ENCODE results near the gene HSP90AA1. TPM values are rescaled to one million over a fixed set of nuclear protein-coding genes. Genes with fewer than 3 reads are reported as not detected.

Gene HSP90AA1
- total and polyA plus RNA-seq, 5 donors from 2014 or later: 331 to 653 (median 388) TPM

GRCh38 chr14:102090713-102091112, 3.9 kb upstream of the HSP90AA1 start:
- Mint-ChIP-seq H3K27ac (peak overlapping the region in 2 of 3 donors; percentile 67 to 94), H3K36me3 (peaks cover 7% of the 10 kb centered on the region), H3K9me3 (peaks cover 0 to 4% (median 0%) of the 10 kb centered on the region in 7 donors), H3K27me3 (no peaks in the 10 kb centered on the region), H3K4me3 (peak overlapping the region in 3 of 4 donors; percentile 39 to 100 (median 99)), H3K4me1 (peaks cover 6 to 33% (median 20%) of the 10 kb centered on the region in 4 donors)
- H3K4me1 ChIP-seq (ENCODE audit: control insufficient read depth, insufficient read depth, low read length, poor library complexity, severe bottlenecking): peaks cover 15% of the 10 kb centered on the region
- ATAC-seq (ENCODE audit: low read depth in 2 of 2) (no peak), DNase-seq (no peak)
- no peak overlapping the region for H3K27ac ChIP-seq (ENCODE audit: insufficient read depth, low read length, poor library complexity, severe bottlenecking)
- H3K27me3 ChIP-seq (ENCODE audit: control insufficient read depth, insufficient read depth, low read length): no peaks in the 10 kb centered on the region
- no peaks in the 10 kb centered on the region for H3K9me3 ChIP-seq (ENCODE audit: control insufficient read depth in 2 of 2, low read length in 2 of 2)
- H3K4me3 ChIP-seq (ENCODE audit: low read depth, low read length): no peak overlapping the region
- H3K36me3 ChIP-seq (ENCODE audit: control insufficient read depth, insufficient read depth, low read length): no peaks in the 10 kb centered on the region

GRCh38 chr14:102089621-102090343, 2.9 kb upstream of the HSP90AA1 start:
- Mint-ChIP-seq H3K9me3 (peaks cover 0 to 4% (median 0%) of the 10 kb centered on the region in 7 donors), H3K4me3 (peak overlapping the region; percentile 93 to 100 (median 97)), H3K27ac (peak overlapping the region in 2 of 3 donors; percentile 88 to 94), H3K27me3 (no peaks in the 10 kb centered on the region), H3K36me3 (peaks cover 16% of the 10 kb centered on the region), H3K4me1 (peaks cover 9 to 40% (median 29%) of the 10 kb centered on the region in 4 donors)
- Histone ChIP-seq H3K27me3 (ENCODE audit: control insufficient read depth, insufficient read depth, low read length) (no peaks in the 10 kb centered on the region), H3K4me1 (ENCODE audit: control insufficient read depth, insufficient read depth, low read length, poor library complexity, severe bottlenecking) (peaks cover 24% of the 10 kb centered on the region), H3K9me3 (ENCODE audit: control insufficient read depth in 2 of 2, low read length in 2 of 2) (no peaks in the 10 kb centered on the region), H3K36me3 (ENCODE audit: control insufficient read depth, insufficient read depth, low read length) (peaks cover 8% of the 10 kb centered on the region), H3K4me3 (ENCODE audit: low read depth, low read length) (no peak overlapping the region), H3K27ac (ENCODE audit: insufficient read depth, low read length, poor library complexity, severe bottlenecking) (no peak overlapping the region)
- no peak for DNase-seq
- no peak for ATAC-seq (ENCODE audit: low read depth in 2 of 2)

GRCh38 chr14:102088012-102088792, 1.4 kb upstream of the HSP90AA1 start:
- H3K9me3 ChIP-seq (ENCODE audit: control insufficient read depth in 2 of 2, low read length in 2 of 2): no peaks in the 10 kb centered on the region
- Mint-ChIP-seq H3K27ac (peak overlapping the region; percentile 88 to 99 (median 95)), H3K4me3 (peak overlapping the region; percentile 93 to 100 (median 97)), H3K9me3 (peaks cover 0 to 4% (median 0%) of the 10 kb centered on the region in 7 donors), H3K27me3 (no peaks in the 10 kb centered on the region), H3K4me1 (peaks cover 10 to 55% (median 44%) of the 10 kb centered on the region in 4 donors), H3K36me3 (peaks cover 32% of the 10 kb centered on the region)
- H3K36me3 ChIP-seq (ENCODE audit: control insufficient read depth, insufficient read depth, low read length): peaks cover 24% of the 10 kb centered on the region
- H3K4me1 ChIP-seq (ENCODE audit: control insufficient read depth, insufficient read depth, low read length, poor library complexity, severe bottlenecking): peaks cover 40% of the 10 kb centered on the region
- DNase-seq (peak in 2 of 3 donors; percentile 40 to 66), ATAC-seq (ENCODE audit: low read depth in 2 of 2) (no peak)
- H3K4me3 ChIP-seq (ENCODE audit: low read depth, low read length): peak overlapping the region; percentile 77
- no peaks in the 10 kb centered on the region for H3K27me3 ChIP-seq (ENCODE audit: control insufficient read depth, insufficient read depth, low read length)
- peak overlapping the region; percentile 98 for H3K27ac ChIP-seq (ENCODE audit: insufficient read depth, low read length, poor library complexity, severe bottlenecking)

DNA sequence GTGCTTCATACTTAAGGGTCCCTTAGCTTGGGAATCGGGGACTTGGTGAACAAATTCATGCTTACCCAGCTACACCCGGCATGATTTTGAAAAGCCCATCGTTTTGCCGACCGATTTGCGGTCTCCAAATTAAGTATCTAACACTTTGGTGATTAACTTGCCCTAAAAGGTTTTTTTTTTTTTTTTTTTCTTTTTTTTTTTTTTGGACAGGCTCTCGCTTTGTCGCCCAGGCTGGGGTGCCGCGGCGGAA, 843 bp upstream of the HSP90AA1 start:
- peaks cover 36% of the 10 kb centered on the region for H3K36me3 Mint-ChIP-seq
- peak overlapping the region; percentile 77 for H3K4me3 ChIP-seq (ENCODE audit: low read depth, low read length)
- no peaks in the 10 kb centered on the region for H3K9me3 ChIP-seq (ENCODE audit: control insufficient read depth in 2 of 2, low read length in 2 of 2)
- H3K27me3 Mint-ChIP-seq: no peaks in the 10 kb centered on the region
- peak overlapping the region; percentile 98 for H3K27ac ChIP-seq (ENCODE audit: insufficient read depth, low read length, poor library complexity, severe bottlenecking)
- H3K4me3 Mint-ChIP-seq: peak overlapping the region; percentile 93 to 100 (median 97)
- H3K27me3 ChIP-seq (ENCODE audit: control insufficient read depth, insufficient read depth, low read length): no peaks in the 10 kb centered on the region
- H3K27ac Mint-ChIP-seq: peak overlapping the region; percentile 57 to 95 (median 88)
- H3K4me1 ChIP-seq (ENCODE audit: control insufficient read depth, insufficient read depth, low read length, poor library complexity, severe bottlenecking): peaks cover 45% of the 10 kb centered on the region
- peaks cover 29% of the 10 kb centered on the region for H3K36me3 ChIP-seq (ENCODE audit: control insufficient read depth, insufficient read depth, low read length)
- DNase-seq: no peak
- H3K9me3 Mint-ChIP-seq: peaks cover 0 to 4% (median 0%) of the 10 kb centered on the region in 7 donors
- ATAC-seq (ENCODE audit: low read depth in 2 of 2): no peak
- H3K4me1 Mint-ChIP-seq: peaks cover 15 to 60% (median 48%) of the 10 kb centered on the region in 4 donors

- H3K27me3 Mint-ChIP-seq: no peaks in the 10 kb centered on the region
Measured at GRCh38 chr14:102086709-102086971, 204 bp downstream of the HSP90AA1 start.

DNA sequence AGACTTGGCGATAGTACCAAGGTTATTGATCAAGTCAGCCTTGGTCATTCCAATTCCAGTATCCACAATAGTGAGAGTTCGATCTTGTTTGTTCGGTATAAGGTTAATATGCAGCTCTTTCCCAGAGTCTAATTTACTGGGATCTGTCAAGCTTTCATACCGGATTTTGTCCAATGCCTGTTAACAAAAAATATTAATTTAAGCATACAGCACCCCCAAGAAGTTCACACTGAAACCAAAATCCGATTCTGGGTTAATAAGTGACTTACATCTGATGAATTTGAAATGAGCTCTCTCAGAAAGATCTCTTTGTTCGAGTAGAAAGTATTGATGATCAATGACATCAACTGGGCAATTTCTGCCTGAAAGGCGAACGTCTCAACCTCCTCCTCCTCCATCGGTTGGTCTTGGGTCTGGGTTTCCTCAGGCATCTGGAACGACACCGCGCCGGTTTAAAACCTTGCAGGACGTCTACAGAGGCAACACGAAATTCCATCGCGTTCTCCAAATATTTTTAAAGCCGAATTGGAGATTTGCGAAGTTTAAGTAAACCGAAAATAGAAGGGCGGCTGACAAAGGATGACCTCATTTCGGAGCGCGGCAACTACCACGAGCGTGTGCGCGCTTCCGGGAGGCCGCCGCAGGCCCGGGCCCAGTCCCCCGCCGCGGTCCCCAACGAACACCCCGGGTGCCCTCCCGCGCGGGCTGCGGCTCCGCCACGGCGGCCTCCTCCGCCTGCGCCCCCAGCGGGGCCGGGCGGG, 716 bp downstream of the HSP90AA1 start:
- Histone ChIP-seq H3K27me3 (ENCODE audit: control insufficient read depth, insufficient read depth, low read length) (no peaks in the 10 kb centered on the region), H3K4me3 (ENCODE audit: low read depth, low read length) (peak overlapping the region; percentile 96), H3K9me3 (ENCODE audit: control insufficient read depth in 2 of 2, low read length in 2 of 2) (no peaks in the 10 kb centered on the region), H3K4me1 (ENCODE audit: control insufficient read depth, insufficient read depth, low read length, poor library complexity, severe bottlenecking) (peaks cover 46% of the 10 kb centered on the region), H3K27ac (ENCODE audit: insufficient read depth, low read length, poor library complexity, severe bottlenecking) (peak overlapping the region; percentile 98), H3K36me3 (ENCODE audit: control insufficient read depth, insufficient read depth, low read length) (peaks cover 45% of the 10 kb centered on the region)
- H3K27me3 Mint-ChIP-seq: no peaks in the 10 kb centered on the region
- peaks cover 49% of the 10 kb centered on the region for H3K36me3 Mint-ChIP-seq
- peaks cover 0 to 4% (median 0%) of the 10 kb centered on the region in 7 donors for H3K9me3 Mint-ChIP-seq
- peaks cover 15 to 76% (median 61%) of the 10 kb centered on the region in 4 donors for H3K4me1 Mint-ChIP-seq
- peak; percentile 62 to 88 (median 72) for DNase-seq
- peak; percentile 41 to 49 for ATAC-seq (ENCODE audit: low read depth in 2 of 2)
- peak overlapping the region; percentile 97 to 100 (median 98) for H3K4me3 Mint-ChIP-seq
- peak overlapping the region; percentile 98 to 99 (median 98) for H3K27ac Mint-ChIP-seq

More at GRCh38 chr14:102086709-102086971, 204 bp downstream of the HSP90AA1 start:
- no peak overlapping the region for H3K4me3 ChIP-seq (ENCODE audit: low read depth, low read length)
- Mint-ChIP-seq H3K4me3 (peak overlapping the region; percentile 91 to 100 (median 93)), H3K36me3 (peaks cover 44% of the 10 kb centered on the region), H3K9me3 (peaks cover 0 to 4% (median 0%) of the 10 kb centered on the region in 7 donors), H3K27ac (peak overlapping the region; percentile 93 to 98 (median 96)), H3K4me1 (peaks cover 15 to 70% (median 57%) of the 10 kb centered on the region in 4 donors)
- peaks cover 40% of the 10 kb centered on the region for H3K36me3 ChIP-seq (ENCODE audit: control insufficient read depth, insufficient read depth, low read length)
- DNase-seq (no peak), ATAC-seq (ENCODE audit: low read depth in 2 of 2) (no peak)
- no peaks in the 10 kb centered on the region for H3K27me3 ChIP-seq (ENCODE audit: control insufficient read depth, insufficient read depth, low read length)
- H3K9me3 ChIP-seq (ENCODE audit: control insufficient read depth in 2 of 2, low read length in 2 of 2): no peaks in the 10 kb centered on the region
- H3K27ac ChIP-seq (ENCODE audit: insufficient read depth, low read length, poor library complexity, severe bottlenecking): peak overlapping the region; percentile 98
- H3K4me1 ChIP-seq (ENCODE audit: control insufficient read depth, insufficient read depth, low read length, poor library complexity, severe bottlenecking): peaks cover 46% of the 10 kb centered on the region

DNA sequence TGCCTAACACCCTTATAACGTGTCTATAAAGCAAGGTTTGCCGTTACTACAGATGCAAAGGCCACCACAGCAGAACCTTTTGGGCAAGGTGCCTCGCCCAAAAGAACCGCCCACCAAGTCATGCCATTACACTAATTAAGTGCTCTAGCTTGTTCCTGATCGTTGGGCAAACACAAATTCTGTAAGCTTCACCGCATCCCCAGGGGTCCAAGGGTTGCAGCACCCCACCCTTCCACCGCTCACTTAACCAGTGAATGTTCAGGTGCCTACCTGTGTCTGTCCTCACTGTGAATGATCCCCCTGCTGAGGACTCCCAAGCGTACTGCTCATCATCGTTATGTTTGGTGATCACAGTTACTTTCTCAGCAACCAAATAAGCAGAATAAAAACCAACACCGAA, 1.4 kb downstream of the HSP90AA1 start:
- ATAC-seq (ENCODE audit: low read depth in 2 of 2): no peak
- H3K4me1 ChIP-seq (ENCODE audit: control insufficient read depth, insufficient read depth, low read length, poor library complexity, severe bottlenecking): peaks cover 46% of the 10 kb centered on the region
- Mint-ChIP-seq H3K27ac (peak overlapping the region; percentile 98 to 99 (median 98)), H3K36me3 (peaks cover 55% of the 10 kb centered on the region), H3K4me3 (peak overlapping the region; percentile 97 to 100 (median 98)), H3K4me1 (peaks cover 15 to 82% (median 59%) of the 10 kb centered on the region in 4 donors), H3K9me3 (peaks cover 0 to 4% (median 0%) of the 10 kb centered on the region in 7 donors), H3K27me3 (no peaks in the 10 kb centered on the region)
- H3K9me3 ChIP-seq (ENCODE audit: control insufficient read depth in 2 of 2, low read length in 2 of 2): no peaks in the 10 kb centered on the region
- no peak for DNase-seq
- peak overlapping the region; percentile 98 for H3K27ac ChIP-seq (ENCODE audit: insufficient read depth, low read length, poor library complexity, severe bottlenecking)
- H3K36me3 ChIP-seq (ENCODE audit: control insufficient read depth, insufficient read depth, low read length): peaks cover 51% of the 10 kb centered on the region
- peak overlapping the region; percentile 96 for H3K4me3 ChIP-seq (ENCODE audit: low read depth, low read length)
- H3K27me3 ChIP-seq (ENCODE audit: control insufficient read depth, insufficient read depth, low read length): no peaks in the 10 kb centered on the region
